ENCODE data around the gene DQX1. TPM values are rescaled to one million over a fixed set of nuclear protein-coding genes. Genes with fewer than 3 reads are reported as not detected.

Gene DQX1
- total RNA-seq, 1 experiment from 2014 or later: 1.3 TPM

GRCh38 chr2:74515271-74515980, 10.6 kb downstream of the DQX1 start:
- Mint-ChIP-seq H3K4me1 (peaks cover 16% of the 10 kb centered on the region), H3K9me3 (peaks cover 8% of the 10 kb centered on the region), H3K36me3 (peaks cover 9% of the 10 kb centered on the region), H3K27me3 (ENCODE audit: low read depth) (peaks cover 99% of the 10 kb centered on the region), H3K27ac (no peak overlapping the region), H3K4me3 (peak overlapping the region; percentile 65)
- POLR2A ChIA-PET: interaction anchor here (1.1 to 1.3 kb wide), 2 partner anchors 18 to 72 kb away, joined by 3 to 4 read pairs; no protein-coding TSS in a partner anchor
- CTCF ChIA-PET: interaction anchor here (0.7 to 1.9 kb wide), 6 partner anchors 8 to 73 kb away, joined by 3 to 8 read pairs (median 4); partner anchors contain the start of genes AUP1, DQX1, HTRA2 and LBX2
- DNase-seq (ENCODE audit: low spot score) (peak; percentile 60), ATAC-seq (peak; percentile 12)
- TF ChIP-seq TEAD1 (CRISPR knock-in tag; IDR thresholded peaks at IDR 0.05) (peak; percentile 37; the same call in 1 of the 2 replicates), SP1 (CRISPR knock-in tag; conservative IDR thresholded peaks at IDR 0.05) (no peak), AR (CRISPR knock-in tag; IDR thresholded peaks at IDR 0.05) (no peak), E2F1 (CRISPR knock-in tag; IDR thresholded peaks at IDR 0.05) (no peak), ZNF281 (CRISPR knock-in tag; IDR thresholded peaks at IDR 0.05) (peak; percentile 55; the same call in 1 of the 2 replicates), GRHL2 (CRISPR knock-in tag; IDR thresholded peaks at IDR 0.05; ENCODE audit: insufficient replicate concordance, severe bottlenecking) (no peak), ZNF416 (CRISPR knock-in tag; IDR thresholded peaks at IDR 0.05) (no peak), ZNF317 (CRISPR knock-in tag; IDR thresholded peaks at IDR 0.05; ENCODE audit: borderline replicate concordance, low read depth) (0 out of 2 replicates have a peak, but pooled peaks have one; percentile 36), FOXJ3 (CRISPR knock-in tag; IDR thresholded peaks at IDR 0.05; ENCODE audit: borderline replicate concordance) (no peak), ZBTB21 (CRISPR knock-in tag; IDR thresholded peaks at IDR 0.05; ENCODE audit: borderline replicate concordance) (no peak), TP53 (CRISPR knock-in tag; IDR thresholded peaks at IDR 0.05) (no peak), USF2 (CRISPR knock-in tag; IDR thresholded peaks at IDR 0.05) (no peak), HMGXB4 (CRISPR knock-in tag; IDR thresholded peaks at IDR 0.05) (0 out of 2 replicates have a peak, but pooled peaks have one; percentile 7), ATF1 (CRISPR knock-in tag; IDR thresholded peaks at IDR 0.05) (0 out of 2 replicates have a peak, but pooled peaks have one; percentile 21), TEAD4 (CRISPR knock-in tag; IDR thresholded peaks at IDR 0.05) (peak; percentile 43; the same call in 1 of the 2 replicates), USF1 (CRISPR knock-in tag; IDR thresholded peaks at IDR 0.05) (peak; percentile 47; the same call in 1 of the 2 replicates), NR2C2 (CRISPR knock-in tag; IDR thresholded peaks at IDR 0.05) (peak; percentile 1; the same call in 1 of the 2 replicates), PRDM15 (CRISPR knock-in tag; IDR thresholded peaks at IDR 0.05) (peak; percentile 91), ATF2 (CRISPR knock-in tag; IDR thresholded peaks at IDR 0.05; ENCODE audit: borderline replicate concordance, low read depth) (no peak), ZNF423 (CRISPR knock-in tag; IDR thresholded peaks at IDR 0.05) (peak; percentile 42; the same call in 1 of the 2 replicates)

Measured in WTC11 (cell line).